K562 (cell line): Measurements from ENCODE around the gene TSPAN15. TPM values are rescaled to one million over a fixed set of nuclear protein-coding genes. Genes with fewer than 3 reads are reported as not detected.

Source experiments
- NCOR1 ChIP-seq: fragments of 450-650 bp; IDR thresholded peaks from 2 replicates; pipeline ENCODE4 v1.6.1; 2016; ENCODE audit warnings: mild to moderate bottlenecking, moderate library complexity
- RBFOX2 ChIP-seq: fragments of 200-400 bp; formaldehyde crosslinking; IDR thresholded peaks from 2 replicates; pipeline ENCODE4 v1.6.1; 2017; ENCODE audit warnings: low read depth, mild to moderate bottlenecking, low read length, moderate library complexity
- RBM14 ChIP-seq: fragments of 200-400 bp; formaldehyde crosslinking; IDR thresholded peaks from 2 replicates; pipeline ENCODE4 v1.6.1; 2018; ENCODE audit warnings: low read depth, mild to moderate bottlenecking, low read length, moderate library complexity, borderline replicate concordance; ENCODE audit not compliant: insufficient read depth
- SMARCA4 ChIP-seq: fragments of 450-650 bp; IDR thresholded peaks from 2 replicates; pipeline ENCODE4 v1.6.1; 2016
- ZNF354B ChIP-seq: fragments of 250-450 bp; sonication (Bioruptor Pico); IDR thresholded peaks from 2 replicates; pipeline ENCODE4 v1.4.0; 2020
- ZNF79 ChIP-seq: fragments of 250-450 bp; sonication (Bioruptor Pico); IDR thresholded peaks from 2 replicates; pipeline ENCODE4 v1.4.0; 2020; ENCODE audit warnings: low read depth, mild to moderate bottlenecking, moderate library complexity
- polyA plus RNA-seq, 8 experiments: library from polyadenylated mRNA; depleted of rRNA in 4 of 8; stranded (reverse) in 5 of 8; unstranded in 3 of 8; fragments of >200 nt; fragmentation: Nextera tagmentation in 2 of 8; fragmentation: Illumina TruSeq in 1 of 8; extraction: Ambion mirVana in 2 of 8; extraction: Trizol in 1 of 8; gene quantifications; 2 replicates each; pipeline versions ENCODE4 v1.2.1 to v1.2.3, GENCODE V29; 2011 to 2014; ENCODE audit warnings: inconsistent platforms in 1 of 8, missing spikeins in 1 of 8
- total RNA-seq, 7 experiments: library from RNA; depleted of rRNA in 6 of 7; stranded (reverse); fragments of >200 nt in 6 of 7; fragmentation: Illumina TruSeq in 2 of 7; extraction: Trizol in 2 of 7; gene quantifications; 2 replicates each; pipeline versions ENCODE4 v1.2.1 to v1.2.3, GENCODE V29; 2011 to 2021; ENCODE audit warnings: low replicate concordance in 1 of 7
- TF ChIP-seq, protein P1 (sequence below), 2 experiments: fragments of 450-650 bp in 1 of 2; sonication (generic) in 1 of 2; formaldehyde crosslinking in 1 of 2; IDR thresholded peaks; 2 replicates each; pipeline versions ENCODE4 v1.7.1 to v1.9.0; 2016 to 2022; ENCODE audit warnings: inconsistent platforms in 1 of 2, mild to moderate bottlenecking in 1 of 2, missing genetic modification reagents in 1 of 2
- TF ChIP-seq, protein P2 (sequence below): fragments of 450-650 bp; IDR thresholded peaks from 2 replicates; pipeline ENCODE4 v1.7.1; 2018; ENCODE audit warnings: mild to moderate bottlenecking, low read depth; ENCODE audit not compliant: partially characterized antibody
- TF ChIP-seq, protein P3 (sequence below), 2 experiments: fragments of 450-650 bp in 1 of 2; IDR thresholded peaks; 2 replicates each; pipeline ENCODE4 v1.6.1; 2011 to 2017; ENCODE audit warnings: low read depth in 2 of 2, antibody characterized with exemption in 1 of 2, borderline replicate concordance in 1 of 2, low read length in 1 of 2, mild to moderate bottlenecking in 1 of 2, mixed read lengths in 1 of 2; ENCODE audit not compliant: control insufficient read depth in 1 of 2
- TF ChIP-seq, protein P4 (sequence below): fragments of 450-650 bp; IDR thresholded peaks from one replicate; pipeline ENCODE4 v1.6.1; 2018; ENCODE audit warnings: mild to moderate bottlenecking, moderate library complexity; ENCODE audit not compliant: partially characterized antibody

TSPAN15 gene
- total and polyA plus RNA-seq, 9 of the 15 experiments (the other 6 are each of a cell fraction or from before 2014, with no cell fraction given) = 0.33 to 1.0 (median 0.45) TPM; not detected in 2

DNA sequence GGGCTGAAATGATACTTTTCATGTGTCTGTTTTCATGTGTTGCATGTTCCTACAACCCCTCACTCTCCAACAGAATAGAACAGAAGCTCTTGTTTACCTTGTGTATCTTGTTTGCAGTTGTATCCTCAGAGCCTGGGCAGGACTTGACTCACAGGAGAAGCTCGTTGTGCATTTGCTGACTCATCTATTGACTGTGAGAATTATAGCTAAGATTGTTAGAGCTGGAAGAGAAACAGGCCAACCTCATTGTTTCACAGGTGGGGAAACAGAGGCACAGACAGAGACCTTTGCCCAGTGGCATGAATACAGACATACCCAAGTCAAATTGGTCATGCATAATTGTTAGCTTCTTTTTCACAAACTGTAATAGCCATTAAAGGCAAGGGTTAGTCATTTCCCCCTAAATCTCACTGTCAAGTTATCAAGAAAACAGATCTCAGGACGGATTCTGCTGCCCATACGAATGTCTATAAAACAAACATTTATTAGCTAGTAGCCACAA is 4.6 kb upstream of the TSPAN15 start (continued):
- TF ChIP-seq, protein P1, sequence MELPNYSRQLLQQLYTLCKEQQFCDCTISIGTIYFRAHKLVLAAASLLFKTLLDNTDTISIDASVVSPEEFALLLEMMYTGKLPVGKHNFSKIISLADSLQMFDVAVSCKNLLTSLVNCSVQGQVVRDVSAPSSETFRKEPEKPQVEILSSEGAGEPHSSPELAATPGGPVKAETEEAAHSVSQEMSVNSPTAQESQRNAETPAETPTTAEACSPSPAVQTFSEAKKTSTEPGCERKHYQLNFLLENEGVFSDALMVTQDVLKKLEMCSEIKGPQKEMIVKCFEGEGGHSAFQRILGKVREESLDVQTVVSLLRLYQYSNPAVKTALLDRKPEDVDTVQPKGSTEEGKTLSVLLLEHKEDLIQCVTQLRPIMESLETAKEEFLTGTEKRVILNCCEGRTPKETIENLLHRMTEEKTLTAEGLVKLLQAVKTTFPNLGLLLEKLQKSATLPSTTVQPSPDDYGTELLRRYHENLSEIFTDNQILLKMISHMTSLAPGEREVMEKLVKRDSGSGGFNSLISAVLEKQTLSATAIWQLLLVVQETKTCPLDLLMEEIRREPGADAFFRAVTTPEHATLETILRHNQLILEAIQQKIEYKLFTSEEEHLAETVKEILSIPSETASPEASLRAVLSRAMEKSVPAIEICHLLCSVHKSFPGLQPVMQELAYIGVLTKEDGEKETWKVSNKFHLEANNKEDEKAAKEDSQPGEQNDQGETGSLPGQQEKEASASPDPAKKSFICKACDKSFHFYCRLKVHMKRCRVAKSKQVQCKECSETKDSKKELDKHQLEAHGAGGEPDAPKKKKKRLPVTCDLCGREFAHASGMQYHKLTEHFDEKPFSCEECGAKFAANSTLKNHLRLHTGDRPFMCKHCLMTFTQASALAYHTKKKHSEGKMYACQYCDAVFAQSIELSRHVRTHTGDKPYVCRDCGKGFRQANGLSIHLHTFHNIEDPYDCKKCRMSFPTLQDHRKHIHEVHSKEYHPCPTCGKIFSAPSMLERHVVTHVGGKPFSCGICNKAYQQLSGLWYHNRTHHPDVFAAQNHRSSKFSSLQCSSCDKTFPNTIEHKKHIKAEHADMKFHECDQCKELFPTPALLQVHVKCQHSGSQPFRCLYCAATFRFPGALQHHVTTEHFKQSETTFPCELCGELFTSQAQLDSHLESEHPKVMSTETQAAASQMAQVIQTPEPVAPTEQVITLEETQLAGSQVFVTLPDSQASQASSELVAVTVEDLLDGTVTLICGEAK (IDR thresholded peaks at IDR 0.05) = peak; percentile 18; the same call in 1 of the 2 replicates
- TF ChIP-seq, protein P1 (CRISPR knock-in tag; IDR thresholded peaks at IDR 0.05) = no peak
- TF ChIP-seq RBM14 (no peak), ZNF354B (CRISPR knock-in tag) (no peak), NCOR1 (no peak), SMARCA4 (peak; percentile 92), ZNF79 (CRISPR knock-in tag) (no peak), RBFOX2 (no peak)
- TF ChIP-seq, protein P2, sequence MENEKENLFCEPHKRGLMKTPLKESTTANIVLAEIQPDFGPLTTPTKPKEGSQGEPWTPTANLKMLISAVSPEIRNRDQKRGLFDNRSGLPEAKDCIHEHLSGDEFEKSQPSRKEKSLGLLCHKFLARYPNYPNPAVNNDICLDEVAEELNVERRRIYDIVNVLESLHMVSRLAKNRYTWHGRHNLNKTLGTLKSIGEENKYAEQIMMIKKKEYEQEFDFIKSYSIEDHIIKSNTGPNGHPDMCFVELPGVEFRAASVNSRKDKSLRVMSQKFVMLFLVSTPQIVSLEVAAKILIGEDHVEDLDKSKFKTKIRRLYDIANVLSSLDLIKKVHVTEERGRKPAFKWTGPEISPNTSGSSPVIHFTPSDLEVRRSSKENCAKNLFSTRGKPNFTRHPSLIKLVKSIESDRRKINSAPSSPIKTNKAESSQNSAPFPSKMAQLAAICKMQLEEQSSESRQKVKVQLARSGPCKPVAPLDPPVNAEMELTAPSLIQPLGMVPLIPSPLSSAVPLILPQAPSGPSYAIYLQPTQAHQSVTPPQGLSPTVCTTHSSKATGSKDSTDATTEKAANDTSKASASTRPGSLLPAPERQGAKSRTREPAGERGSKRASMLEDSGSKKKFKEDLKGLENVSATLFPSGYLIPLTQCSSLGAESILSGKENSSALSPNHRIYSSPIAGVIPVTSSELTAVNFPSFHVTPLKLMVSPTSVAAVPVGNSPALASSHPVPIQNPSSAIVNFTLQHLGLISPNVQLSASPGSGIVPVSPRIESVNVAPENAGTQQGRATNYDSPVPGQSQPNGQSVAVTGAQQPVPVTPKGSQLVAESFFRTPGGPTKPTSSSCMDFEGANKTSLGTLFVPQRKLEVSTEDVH = no peak
- TF ChIP-seq, protein P3, sequence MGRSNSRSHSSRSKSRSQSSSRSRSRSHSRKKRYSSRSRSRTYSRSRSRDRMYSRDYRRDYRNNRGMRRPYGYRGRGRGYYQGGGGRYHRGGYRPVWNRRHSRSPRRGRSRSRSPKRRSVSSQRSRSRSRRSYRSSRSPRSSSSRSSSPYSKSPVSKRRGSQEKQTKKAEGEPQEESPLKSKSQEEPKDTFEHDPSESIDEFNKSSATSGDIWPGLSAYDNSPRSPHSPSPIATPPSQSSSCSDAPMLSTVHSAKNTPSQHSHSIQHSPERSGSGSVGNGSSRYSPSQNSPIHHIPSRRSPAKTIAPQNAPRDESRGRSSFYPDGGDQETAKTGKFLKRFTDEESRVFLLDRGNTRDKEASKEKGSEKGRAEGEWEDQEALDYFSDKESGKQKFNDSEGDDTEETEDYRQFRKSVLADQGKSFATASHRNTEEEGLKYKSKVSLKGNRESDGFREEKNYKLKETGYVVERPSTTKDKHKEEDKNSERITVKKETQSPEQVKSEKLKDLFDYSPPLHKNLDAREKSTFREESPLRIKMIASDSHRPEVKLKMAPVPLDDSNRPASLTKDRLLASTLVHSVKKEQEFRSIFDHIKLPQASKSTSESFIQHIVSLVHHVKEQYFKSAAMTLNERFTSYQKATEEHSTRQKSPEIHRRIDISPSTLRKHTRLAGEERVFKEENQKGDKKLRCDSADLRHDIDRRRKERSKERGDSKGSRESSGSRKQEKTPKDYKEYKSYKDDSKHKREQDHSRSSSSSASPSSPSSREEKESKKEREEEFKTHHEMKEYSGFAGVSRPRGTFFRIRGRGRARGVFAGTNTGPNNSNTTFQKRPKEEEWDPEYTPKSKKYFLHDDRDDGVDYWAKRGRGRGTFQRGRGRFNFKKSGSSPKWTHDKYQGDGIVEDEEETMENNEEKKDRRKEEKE (IDR thresholded peaks at IDR 0.05; ENCODE audit: borderline replicate concordance in 1 of 2, control insufficient read depth in 1 of 2, low read depth in 2 of 2, low read length in 1 of 2) = no peak
- TF ChIP-seq, protein P4, sequence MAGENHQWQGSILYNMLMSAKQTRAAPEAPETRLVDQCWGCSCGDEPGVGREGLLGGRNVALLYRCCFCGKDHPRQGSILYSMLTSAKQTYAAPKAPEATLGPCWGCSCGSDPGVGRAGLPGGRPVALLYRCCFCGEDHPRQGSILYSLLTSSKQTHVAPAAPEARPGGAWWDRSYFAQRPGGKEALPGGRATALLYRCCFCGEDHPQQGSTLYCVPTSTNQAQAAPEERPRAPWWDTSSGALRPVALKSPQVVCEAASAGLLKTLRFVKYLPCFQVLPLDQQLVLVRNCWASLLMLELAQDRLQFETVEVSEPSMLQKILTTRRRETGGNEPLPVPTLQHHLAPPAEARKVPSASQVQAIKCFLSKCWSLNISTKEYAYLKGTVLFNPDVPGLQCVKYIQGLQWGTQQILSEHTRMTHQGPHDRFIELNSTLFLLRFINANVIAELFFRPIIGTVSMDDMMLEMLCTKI = no peak
